ENCODE measurements around the gene MTCH2.

GRCh38 chr11:47689480-47689879 lies 47.1 kb upstream of the MTCH2 start:
- TF ChIP-seq, protein P1, sequence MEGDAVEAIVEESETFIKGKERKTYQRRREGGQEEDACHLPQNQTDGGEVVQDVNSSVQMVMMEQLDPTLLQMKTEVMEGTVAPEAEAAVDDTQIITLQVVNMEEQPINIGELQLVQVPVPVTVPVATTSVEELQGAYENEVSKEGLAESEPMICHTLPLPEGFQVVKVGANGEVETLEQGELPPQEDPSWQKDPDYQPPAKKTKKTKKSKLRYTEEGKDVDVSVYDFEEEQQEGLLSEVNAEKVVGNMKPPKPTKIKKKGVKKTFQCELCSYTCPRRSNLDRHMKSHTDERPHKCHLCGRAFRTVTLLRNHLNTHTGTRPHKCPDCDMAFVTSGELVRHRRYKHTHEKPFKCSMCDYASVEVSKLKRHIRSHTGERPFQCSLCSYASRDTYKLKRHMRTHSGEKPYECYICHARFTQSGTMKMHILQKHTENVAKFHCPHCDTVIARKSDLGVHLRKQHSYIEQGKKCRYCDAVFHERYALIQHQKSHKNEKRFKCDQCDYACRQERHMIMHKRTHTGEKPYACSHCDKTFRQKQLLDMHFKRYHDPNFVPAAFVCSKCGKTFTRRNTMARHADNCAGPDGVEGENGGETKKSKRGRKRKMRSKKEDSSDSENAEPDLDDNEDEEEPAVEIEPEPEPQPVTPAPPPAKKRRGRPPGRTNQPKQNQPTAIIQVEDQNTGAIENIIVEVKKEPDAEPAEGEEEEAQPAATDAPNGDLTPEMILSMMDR (IDR thresholded peaks at IDR 0.05), result no peak
- TF ChIP-seq POLR2A (IDR thresholded peaks at IDR 0.05), result no peak
